Measurements from ENCODE around the gene PRRT2. TPM values are rescaled to one million over a fixed set of nuclear protein-coding genes. Genes with fewer than 3 reads are reported as not detected.
"Not testable (repeated sequence)": the region's sequence is repeated elsewhere in the genome, so short reads cannot be mapped to it uniquely, and the experiment has no call there.

Gene PRRT2
- total RNA-seq, 1 donor, result 1.4 TPM

GRCh38 chr16:29779474-29779873, 32.5 kb upstream of the PRRT2 start:
- H4K20me1 ChIP-seq (ENCODE audit: insufficient read depth, low read length), result no peaks in the 10 kb centered on the region
- H3K4me1 ChIP-seq (ENCODE audit: insufficient read depth, low read length), result no peaks in the 10 kb centered on the region
- H3K9me3 ChIP-seq (ENCODE audit: low read depth, low read length), result no peaks in the 10 kb centered on the region
- no peak overlapping the region for H3K4me2 ChIP-seq (ENCODE audit: insufficient read depth, low read length)
- no peaks in the 10 kb centered on the region for H3K79me2 ChIP-seq (ENCODE audit: insufficient read depth, low read length)
- H3K4me3 ChIP-seq (ENCODE audit: insufficient read depth, low read length), result no peak overlapping the region
- no peaks in the 10 kb centered on the region for H3K36me3 ChIP-seq (ENCODE audit: insufficient read depth, low read length)
- H3K27me3 ChIP-seq (ENCODE audit: insufficient read depth, low read length), result peaks cover 21% of the 10 kb centered on the region
- no peak overlapping the region for H2AFZ ChIP-seq (ENCODE audit: low read length)
- H3K27ac ChIP-seq (ENCODE audit: low read depth, low read length), result no peak overlapping the region
- no peak for DNase-seq (ENCODE audit: insufficient read length, low spot score, missing footprints)
- TF ChIP-seq CTCF (IDR thresholded peaks at IDR 0.05; ENCODE audit: extremely low read depth, low read depth, low read length), result no peak

- DNase-seq (ENCODE audit: insufficient read length, low spot score, missing footprints); H4K20me1 ChIP-seq (ENCODE audit: insufficient read depth, low read length); H3K4me3 ChIP-seq (ENCODE audit: insufficient read depth, low read length); H3K4me2 ChIP-seq (ENCODE audit: insufficient read depth, low read length); H3K79me2 ChIP-seq (ENCODE audit: insufficient read depth, low read length); H3K4me1 ChIP-seq (ENCODE audit: insufficient read depth, low read length); H3K27ac ChIP-seq (ENCODE audit: low read depth, low read length); H3K36me3 ChIP-seq (ENCODE audit: insufficient read depth, low read length); H2AFZ ChIP-seq (ENCODE audit: low read length); H3K9me3 ChIP-seq (ENCODE audit: low read depth, low read length): not testable (repeated sequence)
- H3K27me3 ChIP-seq (ENCODE audit: insufficient read depth, low read length), result peaks cover 21% of the 10 kb centered on the region
Observed at GRCh38 chr16:29783094-29783953, 28.7 kb upstream of the PRRT2 start.

- Histone ChIP-seq H3K79me2 (ENCODE audit: insufficient read depth, low read length) (no peaks in the 10 kb centered on the region), H3K27ac (ENCODE audit: low read depth, low read length) (no peak overlapping the region), H3K4me3 (ENCODE audit: insufficient read depth, low read length) (no peak overlapping the region), H3K27me3 (ENCODE audit: insufficient read depth, low read length) (peaks cover 18% of the 10 kb centered on the region), H4K20me1 (ENCODE audit: insufficient read depth, low read length) (no peaks in the 10 kb centered on the region), H3K9me3 (ENCODE audit: low read depth, low read length) (no peaks in the 10 kb centered on the region), H3K4me1 (ENCODE audit: insufficient read depth, low read length) (peaks cover 7% of the 10 kb centered on the region), H2AFZ (ENCODE audit: low read length) (no peak overlapping the region), H3K36me3 (ENCODE audit: insufficient read depth, low read length) (no peaks in the 10 kb centered on the region), H3K4me2 (ENCODE audit: insufficient read depth, low read length) (no peak overlapping the region)
- no peak for TF ChIP-seq CTCF (IDR thresholded peaks at IDR 0.05; ENCODE audit: extremely low read depth, low read depth, low read length)
- DNase-seq (ENCODE audit: insufficient read length, low spot score, missing footprints), result no peak
Observed at GRCh38 chr16:29784157-29784556, 27.8 kb upstream of the PRRT2 start.

GRCh38 chr16:29784901-29785500, 27.0 kb upstream of the PRRT2 start:
- no peak overlapping the region for H3K27ac ChIP-seq (ENCODE audit: low read depth, low read length)
- peak overlapping the region; percentile 63 for H3K4me3 ChIP-seq (ENCODE audit: insufficient read depth, low read length)
- peak; percentile 96 for DNase-seq (ENCODE audit: insufficient read length, low spot score, missing footprints)
- TF ChIP-seq CTCF (IDR thresholded peaks at IDR 0.05; ENCODE audit: extremely low read depth, low read depth, low read length), result peak; percentile 83
- H3K4me1 ChIP-seq (ENCODE audit: insufficient read depth, low read length), result peaks cover 7% of the 10 kb centered on the region
- H3K36me3 ChIP-seq (ENCODE audit: insufficient read depth, low read length), result no peaks in the 10 kb centered on the region
- H4K20me1 ChIP-seq (ENCODE audit: insufficient read depth, low read length), result no peaks in the 10 kb centered on the region
- H3K4me2 ChIP-seq (ENCODE audit: insufficient read depth, low read length), result peak overlapping the region; percentile 81
- H2AFZ ChIP-seq (ENCODE audit: low read length), result peak overlapping the region; percentile 99
- H3K79me2 ChIP-seq (ENCODE audit: insufficient read depth, low read length), result no peaks in the 10 kb centered on the region
- peaks cover 17% of the 10 kb centered on the region for H3K27me3 ChIP-seq (ENCODE audit: insufficient read depth, low read length)
- no peaks in the 10 kb centered on the region for H3K9me3 ChIP-seq (ENCODE audit: low read depth, low read length)

- not testable (repeated sequence) for H3K4me3 ChIP-seq (ENCODE audit: insufficient read depth, low read length); H3K36me3 ChIP-seq (ENCODE audit: insufficient read depth, low read length); H4K20me1 ChIP-seq (ENCODE audit: insufficient read depth, low read length); H3K4me2 ChIP-seq (ENCODE audit: insufficient read depth, low read length); DNase-seq (ENCODE audit: insufficient read length, low spot score, missing footprints); H3K27ac ChIP-seq (ENCODE audit: low read depth, low read length); H2AFZ ChIP-seq (ENCODE audit: low read length); H3K27me3 ChIP-seq (ENCODE audit: insufficient read depth, low read length); H3K9me3 ChIP-seq (ENCODE audit: low read depth, low read length)
- Histone ChIP-seq H3K79me2 (ENCODE audit: insufficient read depth, low read length) (peaks cover 16% of the 10 kb centered on the region), H3K4me1 (ENCODE audit: insufficient read depth, low read length) (peaks cover 16% of the 10 kb centered on the region)
Observed at GRCh38 chr16:29787155-29787554, 24.8 kb upstream of the PRRT2 start.
